ENCODE measurements around the gene LEPROT.

LEPROT gene

GRCh38 chr1:65386439-65386838 is 34.0 kb upstream of the LEPROT start:
- DNase-seq (ENCODE audit: low read depth, low spot score), result no peak
- in situ Hi-C loops (cut with HindIII; ENCODE audit: low sequenced_read_pairs), result no loop called here
- TF ChIP-seq CTCF (IDR thresholded peaks at IDR 0.05; ENCODE audit: low read depth, low read length), result no peak
- no peak overlapping the region for H3K4me3 ChIP-seq (ENCODE audit: low read depth, low read length)

- no peak for DNase-seq (ENCODE audit: low read depth, low spot score)
- TF ChIP-seq CTCF (IDR thresholded peaks at IDR 0.05; ENCODE audit: low read depth, low read length), result no peak
- in situ Hi-C loops (cut with HindIII; ENCODE audit: low sequenced_read_pairs), result no loop called here
- H3K4me3 ChIP-seq (ENCODE audit: low read depth, low read length), result no peak overlapping the region
These were observed 32.6 kb upstream of the LEPROT start for GRCh38 chr1:65387821-65388220.

GRCh38 chr1:65388908-65389695 is 31.4 kb upstream of the LEPROT start:
- H3K4me3 ChIP-seq (ENCODE audit: low read depth, low read length), result no peak overlapping the region
- no peak for DNase-seq (ENCODE audit: low read depth, low spot score)
- TF ChIP-seq CTCF (IDR thresholded peaks at IDR 0.05; ENCODE audit: low read depth, low read length), result no peak
- in situ Hi-C loops (cut with HindIII; ENCODE audit: low sequenced_read_pairs), result no loop called here

GRCh38 chr1:65392497-65392896 is 28.0 kb upstream of the LEPROT start:
- no peak overlapping the region for H3K4me3 ChIP-seq (ENCODE audit: low read depth, low read length)
- DNase-seq (ENCODE audit: low read depth, low spot score), result no peak
- in situ Hi-C loops (cut with HindIII; ENCODE audit: low sequenced_read_pairs), result no loop called here
- no peak for TF ChIP-seq CTCF (IDR thresholded peaks at IDR 0.05; ENCODE audit: low read depth, low read length)

GRCh38 chr1:65393347-65393746 is 27.1 kb upstream of the LEPROT start:
- DNase-seq (ENCODE audit: low read depth, low spot score), result peak; percentile 62
- no peak overlapping the region for H3K4me3 ChIP-seq (ENCODE audit: low read depth, low read length)
- in situ Hi-C loops (cut with HindIII; ENCODE audit: low sequenced_read_pairs), result no loop called here
- TF ChIP-seq CTCF (IDR thresholded peaks at IDR 0.05; ENCODE audit: low read depth, low read length), result no peak

GRCh38 chr1:65393928-65394327 is 26.5 kb upstream of the LEPROT start:
- DNase-seq (ENCODE audit: low read depth, low spot score), result no peak
- in situ Hi-C loops (cut with HindIII; ENCODE audit: low sequenced_read_pairs), result no loop called here
- no peak for TF ChIP-seq CTCF (IDR thresholded peaks at IDR 0.05; ENCODE audit: low read depth, low read length)
- H3K4me3 ChIP-seq (ENCODE audit: low read depth, low read length), result no peak overlapping the region

All from astrocyte of the spinal cord (primary cell).